ENCODE measurements around the gene SELENOM.

The SELENOM gene

DNA sequence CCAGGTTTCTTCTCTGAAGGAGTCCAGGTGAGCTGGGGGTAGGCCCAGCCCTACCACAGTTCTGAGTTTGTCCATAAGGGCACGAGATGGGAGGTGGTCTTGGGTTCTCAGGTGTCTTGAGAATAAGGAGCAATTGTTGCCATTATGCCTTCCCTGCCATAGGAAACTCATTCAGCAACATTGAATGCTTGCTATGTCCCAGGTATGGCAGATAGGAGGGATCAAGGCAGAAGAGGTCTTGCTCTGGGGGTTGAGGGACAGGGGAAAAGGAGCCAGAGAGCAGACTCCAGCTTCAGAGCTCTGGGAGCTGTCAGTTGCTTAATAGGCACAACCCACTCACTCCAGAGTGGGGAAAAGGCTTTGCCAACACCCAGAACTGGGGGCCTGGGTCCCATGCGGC is 4.3 kb downstream of the SELENOM start:
- no peak overlapping the region for H3K4me3 ChIP-seq (ENCODE audit: low read depth, low read length, poor library complexity, severe bottlenecking)
- H3K79me2 ChIP-seq (ENCODE audit: insufficient read depth, low read length) = no peaks in the 10 kb centered on the region
- no peaks in the 10 kb centered on the region for H3F3A ChIP-seq (ENCODE audit: insufficient read depth, low read length)
- H3K36me3 ChIP-seq (ENCODE audit: insufficient read depth, low read length) = no peaks in the 10 kb centered on the region
- peaks cover 7% of the 10 kb centered on the region; the same call in 1 of the 2 replicates for H3K27me3 ChIP-seq (ENCODE audit: insufficient read depth, low read length)
- H3K9me3 ChIP-seq (ENCODE audit: low read length) = no peaks in the 10 kb centered on the region
- H3K9me2 ChIP-seq (ENCODE audit: low read depth, low read length) = no peaks in the 10 kb centered on the region
- H2AFZ ChIP-seq (ENCODE audit: low read length) = no peak overlapping the region
- TF ChIP-seq, protein P1, sequence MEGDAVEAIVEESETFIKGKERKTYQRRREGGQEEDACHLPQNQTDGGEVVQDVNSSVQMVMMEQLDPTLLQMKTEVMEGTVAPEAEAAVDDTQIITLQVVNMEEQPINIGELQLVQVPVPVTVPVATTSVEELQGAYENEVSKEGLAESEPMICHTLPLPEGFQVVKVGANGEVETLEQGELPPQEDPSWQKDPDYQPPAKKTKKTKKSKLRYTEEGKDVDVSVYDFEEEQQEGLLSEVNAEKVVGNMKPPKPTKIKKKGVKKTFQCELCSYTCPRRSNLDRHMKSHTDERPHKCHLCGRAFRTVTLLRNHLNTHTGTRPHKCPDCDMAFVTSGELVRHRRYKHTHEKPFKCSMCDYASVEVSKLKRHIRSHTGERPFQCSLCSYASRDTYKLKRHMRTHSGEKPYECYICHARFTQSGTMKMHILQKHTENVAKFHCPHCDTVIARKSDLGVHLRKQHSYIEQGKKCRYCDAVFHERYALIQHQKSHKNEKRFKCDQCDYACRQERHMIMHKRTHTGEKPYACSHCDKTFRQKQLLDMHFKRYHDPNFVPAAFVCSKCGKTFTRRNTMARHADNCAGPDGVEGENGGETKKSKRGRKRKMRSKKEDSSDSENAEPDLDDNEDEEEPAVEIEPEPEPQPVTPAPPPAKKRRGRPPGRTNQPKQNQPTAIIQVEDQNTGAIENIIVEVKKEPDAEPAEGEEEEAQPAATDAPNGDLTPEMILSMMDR (IDR thresholded peaks at IDR 0.05; ENCODE audit: low read length) = no peak
- TF ChIP-seq EZH2 (IDR thresholded peaks at IDR 0.05; ENCODE audit: borderline replicate concordance, low read length) = no peak
- H3K4me1 ChIP-seq (ENCODE audit: insufficient read depth, low read length, severe bottlenecking) = peaks cover 10% of the 10 kb centered on the region
- no peak overlapping the region for H3K4me2 ChIP-seq (ENCODE audit: low read length)
- no peak overlapping the region for H3K27ac ChIP-seq (ENCODE audit: low read depth, low read length, poor library complexity, severe bottlenecking)
- H3K9ac ChIP-seq (ENCODE audit: low read length) = no peak overlapping the region
- H4K20me1 ChIP-seq (ENCODE audit: insufficient read depth, low read length) = no peaks in the 10 kb centered on the region

DNA sequence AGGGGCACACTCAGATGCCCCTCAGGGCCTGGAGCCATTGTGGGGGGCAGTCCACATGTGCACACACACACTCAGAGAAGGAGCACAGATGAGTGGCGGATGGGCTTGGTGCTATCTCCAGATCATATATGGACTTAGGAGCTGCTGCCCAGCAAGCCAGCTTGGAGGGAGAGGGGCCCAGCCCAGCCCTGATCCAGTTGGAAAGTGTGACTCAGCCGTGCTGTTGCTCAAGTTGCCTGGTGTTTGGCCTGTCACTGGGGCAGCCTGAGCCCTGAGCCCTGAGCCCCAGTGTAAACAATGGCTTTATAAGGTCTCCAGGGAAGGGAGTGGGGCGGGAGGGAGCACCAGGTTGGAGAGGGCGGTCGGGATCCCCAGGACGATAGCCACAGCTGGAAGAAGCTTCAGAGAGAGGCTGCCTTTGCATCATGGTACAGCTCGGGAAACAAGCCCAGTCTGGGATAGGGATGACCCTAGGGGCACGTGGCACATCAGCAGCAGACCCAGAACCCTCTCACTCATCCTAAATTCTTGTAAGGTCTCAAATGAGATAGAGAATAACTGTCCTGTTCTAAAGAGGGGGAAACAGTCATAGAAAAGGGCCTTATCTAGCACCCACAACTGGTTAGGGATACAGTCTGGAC is 4.8 kb downstream of the SELENOM start:
- H3K4me2 ChIP-seq (ENCODE audit: low read length) = no peak overlapping the region
- peaks cover 7% of the 10 kb centered on the region; the same call in 1 of the 2 replicates for H3K27me3 ChIP-seq (ENCODE audit: insufficient read depth, low read length)
- no peaks in the 10 kb centered on the region for H3K9me3 ChIP-seq (ENCODE audit: low read length)
- H3K9me2 ChIP-seq (ENCODE audit: low read depth, low read length) = no peaks in the 10 kb centered on the region
- peaks cover 5% of the 10 kb centered on the region for H3K4me1 ChIP-seq (ENCODE audit: insufficient read depth, low read length, severe bottlenecking)
- H3K9ac ChIP-seq (ENCODE audit: low read length) = no peak overlapping the region
- no peak overlapping the region for H3K27ac ChIP-seq (ENCODE audit: low read depth, low read length, poor library complexity, severe bottlenecking)
- no peak overlapping the region for H2AFZ ChIP-seq (ENCODE audit: low read length)
- no peaks in the 10 kb centered on the region for H3K36me3 ChIP-seq (ENCODE audit: insufficient read depth, low read length)
- no peaks in the 10 kb centered on the region for H3F3A ChIP-seq (ENCODE audit: insufficient read depth, low read length)
- no peak overlapping the region for H3K4me3 ChIP-seq (ENCODE audit: low read depth, low read length, poor library complexity, severe bottlenecking)
- no peaks in the 10 kb centered on the region for H3K79me2 ChIP-seq (ENCODE audit: insufficient read depth, low read length)
- no peaks in the 10 kb centered on the region for H4K20me1 ChIP-seq (ENCODE audit: insufficient read depth, low read length)
- no peak for TF ChIP-seq EZH2 (IDR thresholded peaks at IDR 0.05; ENCODE audit: borderline replicate concordance, low read length)
- TF ChIP-seq, protein P1 (IDR thresholded peaks at IDR 0.05; ENCODE audit: low read length) = no peak

DNA sequence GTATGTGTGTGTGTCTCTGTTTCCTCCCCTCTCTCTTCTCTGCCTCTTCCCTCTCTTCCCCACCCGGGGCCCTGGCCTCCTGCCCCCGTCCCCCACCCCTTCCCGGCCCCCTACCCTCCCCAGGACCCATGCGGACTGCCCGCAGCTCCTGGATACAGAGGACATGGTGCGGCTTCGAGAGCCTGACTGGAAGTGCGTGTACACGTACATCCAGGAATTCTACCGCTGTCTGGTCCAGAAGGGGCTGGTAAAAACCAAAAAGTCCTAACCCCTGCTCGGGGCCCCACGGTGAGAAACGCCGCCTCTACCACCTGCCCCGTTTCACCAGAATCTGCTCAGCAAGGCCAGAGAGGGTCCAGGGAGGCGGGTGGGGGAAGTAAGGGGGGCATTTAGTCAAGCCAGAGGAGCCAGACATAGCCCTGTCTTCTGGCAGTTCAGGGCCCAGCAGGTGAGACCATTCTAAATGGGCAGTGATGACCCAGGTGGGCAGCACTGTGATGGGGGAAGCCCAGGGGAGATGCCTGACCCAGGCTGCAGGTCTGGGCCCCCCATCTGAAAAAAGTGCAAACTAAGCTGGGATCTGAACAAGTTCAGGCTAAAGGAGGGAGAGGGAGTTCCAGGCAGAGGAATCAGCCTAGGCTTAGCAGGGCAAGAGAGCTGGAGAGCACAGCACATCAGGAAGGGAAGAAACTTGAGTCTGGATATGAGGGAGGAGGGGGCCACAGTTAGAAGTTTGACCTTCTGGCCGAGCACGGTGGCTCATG is 6.4 kb downstream of the SELENOM start:
- TF ChIP-seq, protein P1 (IDR thresholded peaks at IDR 0.05; ENCODE audit: low read length) = no peak
- TF ChIP-seq EZH2 (IDR thresholded peaks at IDR 0.05; ENCODE audit: borderline replicate concordance, low read length) = no peak
- no peaks in the 10 kb centered on the region for H3K4me1 ChIP-seq (ENCODE audit: insufficient read depth, low read length, severe bottlenecking)
- H3K9me3 ChIP-seq (ENCODE audit: low read length) = no peaks in the 10 kb centered on the region
- no peak overlapping the region for H3K27ac ChIP-seq (ENCODE audit: low read depth, low read length, poor library complexity, severe bottlenecking)
- no peak overlapping the region for H3K9ac ChIP-seq (ENCODE audit: low read length)
- H3K79me2 ChIP-seq (ENCODE audit: insufficient read depth, low read length) = no peaks in the 10 kb centered on the region
- no peaks in the 10 kb centered on the region for H3F3A ChIP-seq (ENCODE audit: insufficient read depth, low read length)
- H3K27me3 ChIP-seq (ENCODE audit: insufficient read depth, low read length) = 0 out of 2 replicates have a peak, but pooled peaks cover 1% of the 10 kb centered on the region
- H3K9me2 ChIP-seq (ENCODE audit: low read depth, low read length) = no peaks in the 10 kb centered on the region
- no peak overlapping the region for H3K4me3 ChIP-seq (ENCODE audit: low read depth, low read length, poor library complexity, severe bottlenecking)
- H4K20me1 ChIP-seq (ENCODE audit: insufficient read depth, low read length) = no peaks in the 10 kb centered on the region
- H2AFZ ChIP-seq (ENCODE audit: low read length) = no peak overlapping the region
- H3K4me2 ChIP-seq (ENCODE audit: low read length) = no peak overlapping the region
- H3K36me3 ChIP-seq (ENCODE audit: insufficient read depth, low read length) = no peaks in the 10 kb centered on the region
